ENCODE data around the gene MFAP4. TPM values are rescaled to one million over a fixed set of nuclear protein-coding genes. Genes with fewer than 3 reads are reported as not detected.

The MFAP4 gene
- total and polyA plus RNA-seq, 7 donors: 5.8 to 44.5 (median 8.9) TPM

DNA sequence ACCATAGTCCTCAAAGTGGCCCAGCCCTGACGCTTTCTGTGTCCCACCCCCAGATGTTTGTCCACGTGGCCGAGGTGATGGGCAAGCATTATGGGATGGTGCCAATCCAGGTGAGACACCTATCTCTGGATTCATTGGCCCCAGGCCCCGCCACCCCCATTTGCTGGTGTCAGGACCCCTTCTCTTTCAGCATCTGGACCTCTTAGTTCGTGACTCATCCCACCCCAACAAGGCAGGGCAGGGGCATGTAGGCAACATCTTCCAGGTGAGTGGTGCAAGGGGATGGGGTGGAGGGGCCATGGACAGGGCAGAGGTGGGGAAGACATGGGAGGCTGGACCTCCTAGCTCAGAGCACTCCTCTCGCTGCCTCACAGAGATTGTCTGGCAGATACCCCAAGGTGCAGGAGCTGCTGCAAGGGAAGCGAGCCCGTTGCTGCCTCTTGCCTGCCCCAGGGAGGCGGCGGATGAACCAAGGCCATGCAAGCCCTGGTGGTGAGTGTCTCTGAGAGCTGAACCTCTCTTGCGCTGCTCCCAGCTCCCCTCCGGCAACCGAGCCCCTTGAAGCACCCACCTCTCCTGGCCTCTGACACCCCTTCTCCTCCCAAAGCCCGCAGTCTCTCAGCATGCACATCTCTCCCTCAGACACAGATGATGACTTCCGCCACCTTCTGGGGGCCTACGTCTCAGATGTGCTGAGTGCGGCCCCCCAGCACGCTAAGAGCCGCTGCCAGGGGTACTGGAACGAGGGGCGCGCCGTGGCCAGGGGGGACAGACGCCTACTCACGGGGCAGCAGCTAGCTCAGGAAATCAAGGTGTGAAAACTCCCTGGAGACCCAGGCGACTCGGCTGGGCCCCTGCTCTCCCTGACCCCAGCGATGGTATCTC lies 27.6 kb upstream of the MFAP4 start:
- Histone ChIP-seq H3K27me3 (ENCODE audit: insufficient read depth in 3 of 3, low read length in 2 of 3) (no peaks in the 10 kb centered on the region), H3K4me3 (no peak overlapping the region), H3K9me3 (no peaks in the 10 kb centered on the region), H3K27ac (no peak overlapping the region), H3K4me1 (no peaks in the 10 kb centered on the region), H3K36me3 (ENCODE audit: insufficient read depth in 1 of 2, low read depth in 1 of 2) (no peaks in the 10 kb centered on the region)
- 91% methylated on average over 28 of the region's 28 CpGs for WGBS, 3 donors
- TF ChIP-seq, protein P1, sequence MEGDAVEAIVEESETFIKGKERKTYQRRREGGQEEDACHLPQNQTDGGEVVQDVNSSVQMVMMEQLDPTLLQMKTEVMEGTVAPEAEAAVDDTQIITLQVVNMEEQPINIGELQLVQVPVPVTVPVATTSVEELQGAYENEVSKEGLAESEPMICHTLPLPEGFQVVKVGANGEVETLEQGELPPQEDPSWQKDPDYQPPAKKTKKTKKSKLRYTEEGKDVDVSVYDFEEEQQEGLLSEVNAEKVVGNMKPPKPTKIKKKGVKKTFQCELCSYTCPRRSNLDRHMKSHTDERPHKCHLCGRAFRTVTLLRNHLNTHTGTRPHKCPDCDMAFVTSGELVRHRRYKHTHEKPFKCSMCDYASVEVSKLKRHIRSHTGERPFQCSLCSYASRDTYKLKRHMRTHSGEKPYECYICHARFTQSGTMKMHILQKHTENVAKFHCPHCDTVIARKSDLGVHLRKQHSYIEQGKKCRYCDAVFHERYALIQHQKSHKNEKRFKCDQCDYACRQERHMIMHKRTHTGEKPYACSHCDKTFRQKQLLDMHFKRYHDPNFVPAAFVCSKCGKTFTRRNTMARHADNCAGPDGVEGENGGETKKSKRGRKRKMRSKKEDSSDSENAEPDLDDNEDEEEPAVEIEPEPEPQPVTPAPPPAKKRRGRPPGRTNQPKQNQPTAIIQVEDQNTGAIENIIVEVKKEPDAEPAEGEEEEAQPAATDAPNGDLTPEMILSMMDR (IDR thresholded peaks at IDR 0.05): no peak
- intact Hi-C loops (cut with DNase I): no loop called here
- ATAC-seq (no peak), DNase-seq (no peak)

DNA sequence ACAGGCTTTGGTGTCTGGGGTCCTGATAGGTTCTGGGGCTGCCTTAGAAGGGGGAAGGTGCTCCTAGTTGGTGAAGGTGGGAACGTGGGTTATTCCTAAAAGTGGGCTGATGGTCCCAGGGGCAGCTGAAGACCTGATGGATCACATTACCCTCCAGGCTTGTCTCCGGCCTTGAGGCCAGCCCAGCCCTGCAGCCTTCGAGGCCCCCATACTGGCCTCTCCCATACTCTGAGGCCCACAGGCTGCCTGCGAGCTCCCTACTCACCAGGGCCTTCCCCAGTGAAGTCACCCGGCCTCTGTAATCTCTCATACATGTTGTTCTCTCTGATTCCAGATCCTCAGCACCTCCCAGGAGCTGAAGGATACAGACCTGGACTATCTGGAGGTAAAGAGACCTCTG lies 26.8 kb upstream of the MFAP4 start:
- Histone ChIP-seq H3K4me1 (no peaks in the 10 kb centered on the region), H3K27ac (no peak overlapping the region), H3K27me3 (ENCODE audit: insufficient read depth in 3 of 3, low read length in 2 of 3) (no peaks in the 10 kb centered on the region), H3K9me3 (no peaks in the 10 kb centered on the region), H3K4me3 (no peak overlapping the region), H3K36me3 (ENCODE audit: insufficient read depth in 1 of 2, low read depth in 1 of 2) (no peaks in the 10 kb centered on the region)
- WGBS, 3 donors: 90 to 93% (median 90%) methylated on average over 5 of the region's 5 CpGs
- no peak for DNase-seq
- intact Hi-C loops (cut with DNase I): no loop called here
- ATAC-seq: no peak
- TF ChIP-seq, protein P1 (IDR thresholded peaks at IDR 0.05): no peak

DNA sequence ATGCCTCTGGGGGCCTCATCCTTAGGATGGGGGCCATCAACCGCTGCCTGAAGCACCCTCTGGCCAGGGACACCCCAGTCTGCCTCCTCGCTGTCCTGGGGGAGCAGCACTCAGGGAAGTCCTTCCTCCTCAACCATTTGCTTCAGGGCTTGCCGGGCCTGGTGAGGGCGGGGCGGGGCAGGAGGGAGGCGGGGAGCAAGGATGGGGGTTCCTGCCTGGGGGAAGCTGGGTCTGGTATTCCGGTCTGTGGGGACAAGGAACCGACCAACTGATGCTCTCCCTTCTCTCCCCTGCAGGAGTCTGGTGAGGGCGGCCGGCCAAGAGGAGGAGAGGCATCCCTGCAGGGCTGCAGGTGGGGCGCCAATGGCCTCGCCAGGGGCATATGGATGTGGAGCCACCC lies 26.0 kb upstream of the MFAP4 start:
- Histone ChIP-seq H3K4me1 (no peaks in the 10 kb centered on the region), H3K4me3 (no peak overlapping the region), H3K9me3 (no peaks in the 10 kb centered on the region), H3K27me3 (ENCODE audit: insufficient read depth in 3 of 3, low read length in 2 of 3) (no peaks in the 10 kb centered on the region), H3K27ac (no peak overlapping the region), H3K36me3 (ENCODE audit: insufficient read depth in 1 of 2, low read depth in 1 of 2) (no peaks in the 10 kb centered on the region)
- DNase-seq (no peak), ATAC-seq (no peak)
- intact Hi-C loops (cut with DNase I): no loop called here
- TF ChIP-seq, protein P1 (IDR thresholded peaks at IDR 0.05): no peak
- WGBS, 3 donors: 81 to 90% (median 89%) methylated on average over 10 to 12 of the region's 12 CpGs

DNA sequence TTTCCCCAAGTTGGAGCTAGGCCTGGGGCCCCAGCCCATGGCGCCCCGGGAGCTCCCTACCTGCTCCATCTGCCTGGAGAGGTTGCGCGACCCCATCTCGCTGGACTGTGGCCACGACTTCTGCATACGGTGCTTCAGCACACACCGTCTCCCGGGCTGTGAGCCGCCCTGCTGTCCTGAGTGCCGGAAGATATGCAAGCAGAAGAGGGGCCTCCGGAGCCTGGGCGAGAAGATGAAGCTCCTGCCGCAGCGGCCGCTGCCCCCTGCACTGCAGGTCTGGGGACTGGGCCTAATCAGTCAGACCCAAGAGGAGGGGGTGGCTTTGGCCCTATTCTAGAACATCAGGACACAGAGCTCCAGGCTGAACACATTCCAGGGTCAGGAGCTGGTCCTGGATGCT lies 25.5 kb upstream of the MFAP4 start:
- H3K27me3 ChIP-seq (ENCODE audit: insufficient read depth in 3 of 3, low read length in 2 of 3): no peaks in the 10 kb centered on the region
- H3K9me3 ChIP-seq: no peaks in the 10 kb centered on the region
- no peaks in the 10 kb centered on the region for H3K36me3 ChIP-seq (ENCODE audit: insufficient read depth in 1 of 2, low read depth in 1 of 2)
- 96 to 97% (median 97%) methylated on average over 16 of the region's 16 CpGs for WGBS, 3 donors
- no peak for ATAC-seq
- intact Hi-C loops (cut with DNase I): no loop called here
- no peak overlapping the region for H3K27ac ChIP-seq
- no peaks in the 10 kb centered on the region for H3K4me1 ChIP-seq
- H3K4me3 ChIP-seq: no peak overlapping the region
- TF ChIP-seq, protein P1 (IDR thresholded peaks at IDR 0.05): no peak
- no peak for DNase-seq

Data from psoas muscle (tissue), 8 donors.